ENCODE data around the gene MLLT1. TPM values are rescaled to one million over a fixed set of nuclear protein-coding genes. Genes with fewer than 3 reads are reported as not detected.

Gene MLLT1
- total RNA-seq, 1 donor from 2014 or later: 106 TPM

DNA sequence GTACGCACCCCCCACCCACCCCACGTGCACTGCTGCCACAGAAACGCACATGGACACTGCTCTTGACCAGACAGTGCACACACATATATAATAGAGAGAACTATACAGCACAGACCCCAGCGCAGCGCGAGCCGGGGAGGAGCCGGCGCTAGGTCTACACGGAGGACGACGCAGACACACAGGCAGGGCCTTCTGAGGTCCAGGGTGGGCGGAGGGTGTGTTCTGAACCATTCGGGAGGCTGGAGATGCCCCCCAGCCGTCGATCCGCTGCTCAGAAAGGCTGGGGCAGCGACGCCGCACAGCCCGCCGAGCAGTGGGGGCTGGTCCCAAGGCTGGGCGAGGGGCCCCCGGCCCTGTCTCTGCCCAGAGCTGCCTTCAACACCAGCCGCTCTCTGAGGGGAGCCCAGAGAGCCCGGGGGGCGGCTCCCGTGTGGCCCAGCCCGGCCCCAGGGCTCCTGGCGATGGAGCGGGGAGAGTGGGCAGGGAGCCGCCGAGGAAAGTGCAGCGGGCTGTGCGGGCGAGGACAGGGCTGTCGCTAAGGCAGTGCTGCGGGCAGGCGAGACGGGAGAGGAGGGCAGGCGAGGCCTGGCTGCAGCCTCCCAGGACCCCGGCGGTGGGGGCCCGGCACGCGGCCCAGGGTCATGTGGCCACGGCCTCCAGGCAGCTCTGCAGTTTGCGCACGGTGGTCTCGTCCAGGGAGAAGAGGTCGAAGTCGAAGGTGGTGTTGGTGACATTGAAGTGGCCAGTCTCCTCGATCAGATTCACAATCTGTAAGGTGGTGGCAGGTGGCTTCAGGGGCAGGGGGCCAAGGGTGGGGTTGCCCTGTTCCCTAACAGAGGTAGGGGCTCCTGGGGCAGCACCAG, 67.1 kb downstream of the MLLT1 start:
- Mint-ChIP-seq H3K4me3 (ENCODE audit: low read depth) (no peak overlapping the region), H3K9me3 (ENCODE audit: low read depth) (no peaks in the 10 kb centered on the region), H3K36me3 (ENCODE audit: insufficient read depth) (peaks cover 7% of the 10 kb centered on the region), H3K27me3 (no peaks in the 10 kb centered on the region), H3K4me1 (ENCODE audit: low read depth) (peaks cover 5% of the 10 kb centered on the region), H3K27ac (peak overlapping the region; percentile 60)
- TF ChIP-seq, protein P1, sequence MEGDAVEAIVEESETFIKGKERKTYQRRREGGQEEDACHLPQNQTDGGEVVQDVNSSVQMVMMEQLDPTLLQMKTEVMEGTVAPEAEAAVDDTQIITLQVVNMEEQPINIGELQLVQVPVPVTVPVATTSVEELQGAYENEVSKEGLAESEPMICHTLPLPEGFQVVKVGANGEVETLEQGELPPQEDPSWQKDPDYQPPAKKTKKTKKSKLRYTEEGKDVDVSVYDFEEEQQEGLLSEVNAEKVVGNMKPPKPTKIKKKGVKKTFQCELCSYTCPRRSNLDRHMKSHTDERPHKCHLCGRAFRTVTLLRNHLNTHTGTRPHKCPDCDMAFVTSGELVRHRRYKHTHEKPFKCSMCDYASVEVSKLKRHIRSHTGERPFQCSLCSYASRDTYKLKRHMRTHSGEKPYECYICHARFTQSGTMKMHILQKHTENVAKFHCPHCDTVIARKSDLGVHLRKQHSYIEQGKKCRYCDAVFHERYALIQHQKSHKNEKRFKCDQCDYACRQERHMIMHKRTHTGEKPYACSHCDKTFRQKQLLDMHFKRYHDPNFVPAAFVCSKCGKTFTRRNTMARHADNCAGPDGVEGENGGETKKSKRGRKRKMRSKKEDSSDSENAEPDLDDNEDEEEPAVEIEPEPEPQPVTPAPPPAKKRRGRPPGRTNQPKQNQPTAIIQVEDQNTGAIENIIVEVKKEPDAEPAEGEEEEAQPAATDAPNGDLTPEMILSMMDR (IDR thresholded peaks at IDR 0.05; ENCODE audit: unreplicated experiment): no peak
- no peak for DNase-seq (ENCODE audit: low spot score, unreplicated experiment)

DNA sequence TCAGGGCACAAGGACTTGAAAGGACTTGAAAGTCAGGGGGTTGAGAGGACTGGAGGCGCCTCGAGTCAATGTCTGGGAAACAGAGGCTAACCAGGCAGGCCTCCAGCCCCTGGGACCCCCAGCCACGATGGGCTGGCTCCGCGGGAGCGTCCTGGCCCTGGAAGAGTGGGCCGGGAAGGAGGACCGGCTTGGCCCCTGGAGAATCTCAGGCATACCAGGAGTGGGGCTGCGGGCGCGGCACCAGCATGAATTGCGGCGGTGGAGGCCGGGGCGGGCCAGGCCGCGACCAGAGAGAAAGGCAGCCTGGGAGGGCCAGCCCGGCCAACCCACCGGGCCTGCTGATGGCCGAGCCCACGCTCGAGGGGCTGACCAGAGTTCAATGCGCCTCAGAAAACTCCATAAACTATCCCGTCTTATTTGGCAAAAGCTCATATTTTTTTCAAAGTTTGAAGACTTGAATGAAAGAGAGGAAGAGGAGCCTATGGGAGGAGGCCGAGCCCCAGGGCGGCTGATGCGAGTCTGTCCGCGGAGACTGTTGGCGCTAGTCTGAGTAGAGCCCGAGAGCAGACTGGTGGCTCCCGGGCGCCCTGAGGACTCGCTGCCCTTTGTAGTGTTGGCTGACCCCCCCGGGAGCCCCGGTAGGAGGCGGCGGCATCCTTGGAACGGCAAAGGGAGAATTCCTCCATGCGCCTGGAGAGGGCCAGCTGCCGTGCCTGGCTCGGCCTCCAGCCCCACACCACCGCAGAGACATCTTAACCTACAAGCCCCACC, 68.0 kb downstream of the MLLT1 start:
- no peaks in the 10 kb centered on the region for H3K27me3 Mint-ChIP-seq
- TF ChIP-seq, protein P1 (IDR thresholded peaks at IDR 0.05; ENCODE audit: unreplicated experiment): no peak
- peaks cover under 1% of the 10 kb centered on the region for H3K4me1 Mint-ChIP-seq (ENCODE audit: low read depth)
- no peaks in the 10 kb centered on the region for H3K9me3 Mint-ChIP-seq (ENCODE audit: low read depth)
- H3K27ac Mint-ChIP-seq: peak overlapping the region; percentile 60
- peaks cover 7% of the 10 kb centered on the region for H3K36me3 Mint-ChIP-seq (ENCODE audit: insufficient read depth)
- no peak for DNase-seq (ENCODE audit: low spot score, unreplicated experiment)
- no peak overlapping the region for H3K4me3 Mint-ChIP-seq (ENCODE audit: low read depth)

DNA sequence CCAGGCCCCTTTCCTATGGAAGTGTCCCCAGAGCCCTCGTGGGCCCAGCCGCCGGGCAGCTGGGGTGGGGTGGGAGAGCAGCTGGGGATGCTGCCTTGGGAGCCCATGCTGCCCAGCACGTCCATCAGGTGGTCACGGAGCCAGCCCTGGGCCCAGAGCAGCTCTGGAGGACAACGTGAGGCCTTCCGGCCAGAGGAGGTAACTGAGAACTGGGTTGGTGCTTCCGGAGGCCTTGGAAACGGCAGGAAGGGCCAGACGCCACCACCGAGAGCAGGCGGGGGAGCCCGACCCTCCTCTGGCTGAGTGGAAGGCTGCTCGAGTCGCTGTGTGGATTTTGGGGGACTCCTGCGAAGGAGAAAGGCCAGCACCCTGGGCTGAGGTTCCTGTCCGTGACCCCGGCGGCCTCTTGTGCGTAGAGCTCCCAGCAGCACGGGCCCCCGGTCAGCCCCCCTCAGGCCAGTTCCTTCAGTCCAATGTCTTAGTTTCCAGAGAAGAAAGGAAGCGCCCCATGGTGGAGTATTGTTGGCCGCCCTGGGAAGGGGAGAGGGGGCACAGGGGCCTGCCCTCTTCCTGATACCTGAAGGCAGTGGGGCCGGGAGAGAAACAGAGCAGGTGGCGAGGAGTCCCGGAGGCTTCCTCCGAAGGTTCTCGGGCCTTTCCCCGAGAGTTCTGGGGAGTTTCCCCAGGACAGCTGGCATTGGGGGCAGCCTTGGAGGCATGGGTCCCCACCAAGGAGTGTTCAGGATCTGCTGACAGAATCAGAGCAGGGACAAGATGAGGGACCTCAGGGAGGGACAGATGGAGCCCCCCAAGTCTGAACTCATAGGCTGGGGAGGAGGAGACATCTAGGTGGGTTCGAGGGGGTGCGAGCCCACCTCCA, 68.8 kb downstream of the MLLT1 start:
- H3K9me3 Mint-ChIP-seq (ENCODE audit: low read depth): no peaks in the 10 kb centered on the region
- peak overlapping the region; percentile 71 for H3K27ac Mint-ChIP-seq
- H3K4me1 Mint-ChIP-seq (ENCODE audit: low read depth): no peaks in the 10 kb centered on the region
- peaks cover 7% of the 10 kb centered on the region for H3K36me3 Mint-ChIP-seq (ENCODE audit: insufficient read depth)
- TF ChIP-seq, protein P1 (IDR thresholded peaks at IDR 0.05; ENCODE audit: unreplicated experiment): no peak
- H3K27me3 Mint-ChIP-seq: no peaks in the 10 kb centered on the region
- DNase-seq (ENCODE audit: low spot score, unreplicated experiment): no peak
- no peak overlapping the region for H3K4me3 Mint-ChIP-seq (ENCODE audit: low read depth)

DNA sequence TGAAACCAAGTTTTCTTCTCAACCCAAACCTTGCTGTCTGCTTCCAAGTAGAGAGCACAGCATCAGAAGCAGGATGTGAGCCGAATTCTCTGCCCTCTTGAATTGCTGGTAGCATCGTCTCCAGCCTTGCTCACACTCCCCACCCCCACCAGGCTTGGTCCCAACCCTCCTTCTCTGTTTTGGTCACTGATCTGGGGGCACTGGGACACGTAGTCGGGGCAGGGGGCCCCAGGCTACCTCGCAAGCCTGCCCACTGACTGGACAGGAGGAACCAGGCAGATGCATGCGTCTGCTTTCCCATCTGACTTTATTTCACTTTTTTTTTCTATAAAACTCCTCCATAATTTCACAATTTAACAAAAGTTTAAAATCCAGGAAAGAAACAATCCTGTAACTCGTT, 69.7 kb downstream of the MLLT1 start:
- no peaks in the 10 kb centered on the region for H3K4me1 Mint-ChIP-seq (ENCODE audit: low read depth)
- no peaks in the 10 kb centered on the region for H3K9me3 Mint-ChIP-seq (ENCODE audit: low read depth)
- DNase-seq (ENCODE audit: low spot score, unreplicated experiment): no peak
- H3K27me3 Mint-ChIP-seq: no peaks in the 10 kb centered on the region
- peaks cover 7% of the 10 kb centered on the region for H3K36me3 Mint-ChIP-seq (ENCODE audit: insufficient read depth)
- peak overlapping the region; percentile 71 for H3K27ac Mint-ChIP-seq
- TF ChIP-seq, protein P1 (IDR thresholded peaks at IDR 0.05; ENCODE audit: unreplicated experiment): no peak
- H3K4me3 Mint-ChIP-seq (ENCODE audit: low read depth): no peak overlapping the region

DNA sequence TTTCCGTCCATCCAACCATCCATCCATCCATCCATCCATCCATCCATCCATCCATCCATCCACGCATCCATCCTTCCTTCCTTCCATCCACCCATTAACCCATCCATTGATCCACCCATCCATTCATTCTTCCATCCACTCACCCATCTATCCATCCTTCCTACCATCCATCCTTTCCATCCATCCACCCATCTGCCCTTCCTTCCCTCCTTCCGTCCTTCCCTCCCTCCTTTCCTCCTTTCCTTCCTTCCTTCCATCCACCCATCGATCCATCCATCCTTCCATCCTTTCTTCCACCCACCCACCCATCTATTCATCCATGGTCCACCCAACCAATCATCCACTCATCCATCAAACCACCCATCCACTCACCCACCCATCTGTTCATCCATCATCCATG, 70.1 kb downstream of the MLLT1 start:
- peaks cover 7% of the 10 kb centered on the region for H3K36me3 Mint-ChIP-seq (ENCODE audit: insufficient read depth)
- no peak for DNase-seq (ENCODE audit: low spot score, unreplicated experiment)
- peak overlapping the region; percentile 70 for H3K27ac Mint-ChIP-seq
- TF ChIP-seq, protein P1 (IDR thresholded peaks at IDR 0.05; ENCODE audit: unreplicated experiment): no peak
- no peaks in the 10 kb centered on the region for H3K9me3 Mint-ChIP-seq (ENCODE audit: low read depth)
- no peaks in the 10 kb centered on the region for H3K4me1 Mint-ChIP-seq (ENCODE audit: low read depth)
- no peaks in the 10 kb centered on the region for H3K27me3 Mint-ChIP-seq
- no peak overlapping the region for H3K4me3 Mint-ChIP-seq (ENCODE audit: low read depth)

Data from progenitor cell of endocrine pancreas (in vitro differentiated cells).